GM19397 (cell line): Measurements from ENCODE around the gene NDUFS7.

Source experiments
- ATAC-seq: cut with Tn5 transposase; IDR thresholded peaks from one replicate; pipeline ENCODE4 v1.9.1; 2021; ENCODE audit warnings: mild to moderate bottlenecking, moderate library complexity; ENCODE audit not compliant: unreplicated experiment

Gene NDUFS7

GRCh38 chr19:1364070-1364704 lies 19.5 kb upstream of the NDUFS7 start:
- ATAC-seq, result no peak

GRCh38 chr19:1365319-1366269 lies 18.1 kb upstream of the NDUFS7 start:
- no peak for ATAC-seq

- ATAC-seq, result no peak
Measured at GRCh38 chr19:1366296-1366695, 17.4 kb upstream of the NDUFS7 start.

GRCh38 chr19:1366899-1367870 lies 16.5 kb upstream of the NDUFS7 start:
- no peak for ATAC-seq

- ATAC-seq, result no peak
Measured at GRCh38 chr19:1369214-1369805, 14.4 kb upstream of the NDUFS7 start.

- no peak for ATAC-seq
Measured at GRCh38 chr19:1370579-1371361, 12.9 kb upstream of the NDUFS7 start.

GRCh38 chr19:1373042-1373533 lies 10.6 kb upstream of the NDUFS7 start:
- ATAC-seq, result no peak

- ATAC-seq, result no peak
Measured at GRCh38 chr19:1373534-1374249, 10.0 kb upstream of the NDUFS7 start.

- ATAC-seq, result no peak
Measured at GRCh38 chr19:1374250-1374577, 9.5 kb upstream of the NDUFS7 start.

GRCh38 chr19:1376415-1376805 lies 7.3 kb upstream of the NDUFS7 start:
- ATAC-seq, result no peak

- no peak for ATAC-seq
Measured at GRCh38 chr19:1377176-1377964, 6.3 kb upstream of the NDUFS7 start.

GRCh38 chr19:1377965-1378785 lies 5.5 kb upstream of the NDUFS7 start:
- no peak for ATAC-seq

- ATAC-seq, result no peak
Measured at GRCh38 chr19:1379126-1379905, 4.4 kb upstream of the NDUFS7 start.

GRCh38 chr19:1379961-1380489 lies 3.7 kb upstream of the NDUFS7 start:
- no peak for ATAC-seq

GRCh38 chr19:1382250-1382649 lies 1.5 kb upstream of the NDUFS7 start:
- no peak for ATAC-seq

- no peak for ATAC-seq
Measured at GRCh38 chr19:1383017-1383311, 743 bp upstream of the NDUFS7 start.

- ATAC-seq, result peak; percentile 13
Measured at GRCh38 chr19:1384085-1384462, 367 bp downstream of the NDUFS7 start.
